Skeletal muscle tissue (tissue), 4 donors: ENCODE results near the gene GNAI3. TPM values are rescaled to one million over a fixed set of nuclear protein-coding genes. Genes with fewer than 3 reads are reported as not detected.

Experiments
- H3K27ac ChIP-seq: one replicate; pipeline ENCODE4 v1.7.0; 2013; ENCODE audit warnings: mild to moderate bottlenecking, low read depth, low read length, inconsistent platforms
- H3K27me3 ChIP-seq, 3 donors: one replicate each; pipeline ENCODE4 v1.7.0; 2013; ENCODE audit warnings: low read length in 3 of 3; ENCODE audit not compliant: control insufficient read depth in 3 of 3, insufficient read depth in 3 of 3
- H3K36me3 ChIP-seq, 3 donors: one replicate each; pipeline ENCODE4 v1.7.0; 2013; ENCODE audit warnings: low read length in 3 of 3; ENCODE audit not compliant: control insufficient read depth in 3 of 3, insufficient read depth in 3 of 3
- H3K4me1 ChIP-seq, 3 donors: one replicate each; pipeline ENCODE4 v1.7.0; 2013; ENCODE audit warnings: low read length in 3 of 3, mild to moderate bottlenecking in 3 of 3; ENCODE audit not compliant: control insufficient read depth in 3 of 3, insufficient read depth in 3 of 3
- H3K4me3 ChIP-seq, 3 donors: one replicate each; pipeline ENCODE4 v1.7.0; 2013; ENCODE audit warnings: low read length in 3 of 3
- H3K9ac ChIP-seq, 3 donors: one replicate each; pipeline ENCODE4 v1.7.0; 2013; ENCODE audit warnings: low read length in 3 of 3, mild to moderate bottlenecking in 3 of 3, moderate library complexity in 2 of 3, low read depth in 1 of 3
- H3K9me3 ChIP-seq, 3 donors: one replicate each; pipeline ENCODE4 v1.7.0; 2013; ENCODE audit warnings: low read length in 3 of 3; ENCODE audit not compliant: control insufficient read depth in 3 of 3
- total RNA-seq: library from RNA; depleted of rRNA; stranded (reverse); fragments of >200 nt; gene quantifications from one replicate; pipeline ENCODE4 v1.2.3, GENCODE V29; 2014
- donor health status: Osteomylitis.

The GNAI3 gene
- total RNA-seq, 1 donor from 2014 or later: 8.4 TPM

- Histone ChIP-seq H3K4me3 (peak overlapping the region; percentile 49 to 63 (median 61)), H3K9ac (peak overlapping the region; percentile 36 to 79 (median 67)), H3K36me3 (no peaks in the 10 kb centered on the region), H3K9me3 (no peaks in the 10 kb centered on the region), H3K27ac (peak overlapping the region; percentile 88), H3K27me3 (no peaks in the 10 kb centered on the region), H3K4me1 (peaks cover 74 to 83% (median 75%) of the 10 kb centered on the region in 3 donors)
Observed at GRCh38 chr1:109532365-109533136, 15.9 kb upstream of the GNAI3 start.

GRCh38 chr1:109534307-109534858, 14.0 kb upstream of the GNAI3 start:
- Histone ChIP-seq H3K9ac (peak overlapping the region; percentile 43 to 84 (median 81)), H3K4me3 (peak overlapping the region in 1 of 3 donors; percentile 24), H3K27ac (peak overlapping the region; percentile 97), H3K27me3 (no peaks in the 10 kb centered on the region), H3K9me3 (no peaks in the 10 kb centered on the region), H3K4me1 (peaks cover 68 to 85% (median 76%) of the 10 kb centered on the region in 3 donors), H3K36me3 (no peaks in the 10 kb centered on the region)

GRCh38 chr1:109535481-109535880, 12.9 kb upstream of the GNAI3 start:
- Histone ChIP-seq H3K36me3 (no peaks in the 10 kb centered on the region), H3K27me3 (no peaks in the 10 kb centered on the region), H3K9ac (peak overlapping the region; percentile 43 to 84 (median 81)), H3K9me3 (no peaks in the 10 kb centered on the region), H3K4me1 (peaks cover 62 to 82% (median 74%) of the 10 kb centered on the region in 3 donors), H3K4me3 (peak overlapping the region; percentile 11 to 56 (median 43)), H3K27ac (peak overlapping the region; percentile 97)

- peak overlapping the region; percentile 63 to 84 (median 81) for H3K9ac ChIP-seq
- no peaks in the 10 kb centered on the region for H3K9me3 ChIP-seq
- no peaks in the 10 kb centered on the region for H3K27me3 ChIP-seq
- peak overlapping the region; percentile 97 for H3K27ac ChIP-seq
- peak overlapping the region; percentile 41 to 70 (median 43) for H3K4me3 ChIP-seq
- H3K36me3 ChIP-seq: no peaks in the 10 kb centered on the region
- H3K4me1 ChIP-seq: peaks cover 61 to 81% (median 72%) of the 10 kb centered on the region in 3 donors
Observed at GRCh38 chr1:109535971-109536491, 12.4 kb upstream of the GNAI3 start.

GRCh38 chr1:109537450-109538178, 10.8 kb upstream of the GNAI3 start:
- no peak overlapping the region for H3K9ac ChIP-seq
- no peak overlapping the region for H3K4me3 ChIP-seq
- peaks cover 45 to 76% (median 63%) of the 10 kb centered on the region in 3 donors for H3K4me1 ChIP-seq
- no peaks in the 10 kb centered on the region for H3K9me3 ChIP-seq
- peak overlapping the region; percentile 97 for H3K27ac ChIP-seq
- no peaks in the 10 kb centered on the region for H3K27me3 ChIP-seq
- H3K36me3 ChIP-seq: no peaks in the 10 kb centered on the region

- Histone ChIP-seq H3K4me1 (peaks cover 38 to 68% (median 55%) of the 10 kb centered on the region in 3 donors), H3K36me3 (no peaks in the 10 kb centered on the region), H3K27me3 (no peaks in the 10 kb centered on the region), H3K9ac (no peak overlapping the region), H3K27ac (no peak overlapping the region), H3K4me3 (no peak overlapping the region), H3K9me3 (no peaks in the 10 kb centered on the region)
Observed at GRCh38 chr1:109538827-109539555, 9.4 kb upstream of the GNAI3 start.

- H3K4me1 ChIP-seq: peaks cover 34 to 65% (median 50%) of the 10 kb centered on the region in 3 donors
- H3K27me3 ChIP-seq: no peaks in the 10 kb centered on the region
- H3K4me3 ChIP-seq: no peak within 1 kb of the TSS
- H3K27ac ChIP-seq: no peak within 1 kb of the TSS
- no peaks in the 10 kb centered on the region for H3K36me3 ChIP-seq
- H3K9me3 ChIP-seq: no peaks in the 10 kb centered on the region
- peak within 1 kb of the TSS in 1 of 3 donors; percentile 16 for H3K9ac ChIP-seq
Observed at GRCh38 chr1:109539676-109540075, 8.7 kb upstream of the GNAI3 start, which contains the start of gene GPR61. TSS of gene GPR61 (plus strand) at chr1:109539872. CDS start at chr1:109543023, 3,151 bp downstream.

- Histone ChIP-seq H3K9ac (no peak overlapping the region), H3K4me1 (peaks cover 23 to 53% (median 36%) of the 10 kb centered on the region in 3 donors), H3K27ac (no peak overlapping the region), H3K9me3 (no peaks in the 10 kb centered on the region), H3K4me3 (no peak overlapping the region), H3K36me3 (no peaks in the 10 kb centered on the region), H3K27me3 (no peaks in the 10 kb centered on the region)
Observed at GRCh38 chr1:109541102-109541501, 7.3 kb upstream of the GNAI3 start.

GRCh38 chr1:109542657-109543056, 5.8 kb upstream of the GNAI3 start:
- Histone ChIP-seq H3K36me3 (no peaks in the 10 kb centered on the region), H3K27me3 (no peaks in the 10 kb centered on the region), H3K9ac (no peak overlapping the region), H3K9me3 (no peaks in the 10 kb centered on the region), H3K4me1 (peaks cover 26 to 51% (median 36%) of the 10 kb centered on the region in 3 donors), H3K4me3 (no peak overlapping the region), H3K27ac (no peak overlapping the region)
